ENCODE results near the gene CFAP73.
"Not testable (repeated sequence)": the region's sequence is repeated elsewhere in the genome, so short reads cannot be mapped to it uniquely, and the experiment has no call there.

Gene CFAP73

GRCh38 chr12:113186033-113186365 lies 36.5 kb downstream of the CFAP73 start:
- DNase-seq (ENCODE audit: low read depth in 2 of 3, low spot score in 2 of 3): no peak

DNA sequence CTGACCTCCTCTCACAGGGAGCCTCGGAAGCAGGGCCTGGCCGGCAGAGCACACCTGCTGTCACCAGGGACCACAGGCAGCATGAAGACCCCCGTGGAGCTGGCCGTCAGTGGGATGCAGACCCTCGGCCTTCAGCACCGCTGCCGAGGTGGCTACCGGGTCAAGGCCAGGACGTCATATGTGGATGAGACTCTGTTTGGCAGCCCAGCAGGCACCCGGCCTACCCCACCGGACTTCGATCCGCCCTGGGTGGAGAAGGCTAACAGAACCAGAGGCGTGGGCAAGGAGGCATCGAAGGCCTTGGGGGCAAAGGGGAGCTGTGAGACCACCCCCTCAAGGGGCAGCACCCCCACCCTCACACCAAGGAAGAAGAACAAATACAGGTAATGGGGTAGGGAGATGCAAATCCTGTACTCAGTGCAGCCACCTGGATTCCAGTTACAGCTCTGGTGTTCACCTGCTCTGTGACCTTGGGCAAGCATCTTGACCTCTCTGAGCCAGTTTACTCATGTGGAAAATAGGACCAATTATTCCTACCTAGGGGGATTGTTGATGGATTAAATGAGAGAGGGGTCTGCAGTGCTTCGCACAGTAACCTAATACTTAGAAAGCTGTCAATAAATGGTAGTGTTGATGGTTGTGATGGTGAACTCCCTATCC lies 37.3 kb downstream of the CFAP73 start:
- DNase-seq (ENCODE audit: low read depth in 2 of 3, low spot score in 2 of 3): no peak

GRCh38 chr12:113189361-113189760 lies 39.8 kb downstream of the CFAP73 start:
- DNase-seq (ENCODE audit: low read depth in 2 of 3, low spot score in 2 of 3): no peak

GRCh38 chr12:113190761-113191160 lies 41.2 kb downstream of the CFAP73 start:
- no peak for DNase-seq (ENCODE audit: low read depth in 2 of 3, low spot score in 2 of 3)

DNA sequence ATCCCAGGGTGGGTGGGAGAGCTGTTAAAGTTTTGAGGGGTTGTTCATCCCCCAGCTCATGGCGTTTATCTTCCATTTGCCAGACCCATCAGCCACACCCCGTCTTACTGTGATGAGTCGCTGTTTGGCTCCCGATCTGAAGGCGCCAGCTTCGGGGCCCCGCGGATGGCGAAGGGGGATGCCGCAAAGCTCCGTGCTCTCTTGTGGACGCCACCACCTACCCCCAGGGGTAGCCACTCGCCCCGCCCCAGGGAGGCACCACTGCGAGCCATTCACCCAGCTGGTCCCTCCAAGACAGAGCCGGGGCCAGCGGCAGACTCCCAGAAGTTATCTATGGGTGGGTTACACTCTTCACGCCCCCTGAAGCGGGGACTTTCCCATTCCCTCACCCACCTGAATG lies 41.7 kb downstream of the CFAP73 start:
- DNase-seq (ENCODE audit: low read depth in 2 of 3, low spot score in 2 of 3): no peak

DNA sequence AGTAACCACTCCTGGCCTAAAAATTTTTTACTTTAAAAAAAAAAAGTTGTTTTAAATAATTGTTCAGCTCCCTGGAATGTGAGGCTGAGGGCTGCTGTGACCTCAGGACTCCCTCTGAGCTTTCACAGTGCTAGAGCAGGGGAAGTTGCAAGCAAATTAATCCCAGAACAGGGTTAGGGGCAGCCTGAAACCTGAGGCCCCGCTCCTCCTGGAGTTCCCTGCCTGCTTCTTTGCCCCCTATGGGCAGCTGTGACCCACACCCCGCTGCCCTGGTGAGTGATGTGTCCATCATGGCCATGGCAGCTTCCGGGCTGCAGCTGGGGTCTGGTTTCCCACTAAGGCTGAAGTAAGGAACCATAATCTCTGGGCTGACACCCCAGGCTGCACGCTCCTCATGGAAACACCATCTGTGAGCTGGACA lies 45.5 kb downstream of the CFAP73 start:
- no peak for DNase-seq (ENCODE audit: low read depth in 2 of 3, low spot score in 2 of 3)

- no peak for DNase-seq (ENCODE audit: low read depth in 2 of 3, low spot score in 2 of 3)
Measured at GRCh38 chr12:113195598-113195997, 46.1 kb downstream of the CFAP73 start.

- DNase-seq (ENCODE audit: low read depth in 2 of 3, low spot score in 2 of 3): no peak
Measured at GRCh38 chr12:113196582-113196981, 47.1 kb downstream of the CFAP73 start.

DNA sequence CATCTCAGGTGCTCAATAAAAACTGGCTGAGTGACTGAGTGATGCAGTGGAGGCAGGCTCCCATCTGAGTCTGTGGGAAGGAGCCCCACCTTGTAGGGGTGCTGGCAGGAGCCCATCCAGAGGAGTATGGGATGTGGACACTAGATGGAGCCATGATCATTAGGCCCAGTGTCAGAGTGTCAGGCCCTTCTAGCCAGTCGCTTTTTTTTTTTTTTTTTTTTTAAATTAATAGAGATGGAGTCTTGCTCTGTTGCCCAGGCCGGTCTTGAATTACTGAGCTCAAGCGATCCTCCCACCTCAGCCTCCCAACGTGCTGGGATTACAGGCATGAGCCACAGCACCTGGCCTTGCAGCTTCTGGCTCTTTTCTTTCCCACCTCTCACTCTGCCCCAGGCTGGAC lies 47.5 kb downstream of the CFAP73 start:
- DNase-seq (ENCODE audit: low read depth in 2 of 3, low spot score in 2 of 3): no peak

DNA sequence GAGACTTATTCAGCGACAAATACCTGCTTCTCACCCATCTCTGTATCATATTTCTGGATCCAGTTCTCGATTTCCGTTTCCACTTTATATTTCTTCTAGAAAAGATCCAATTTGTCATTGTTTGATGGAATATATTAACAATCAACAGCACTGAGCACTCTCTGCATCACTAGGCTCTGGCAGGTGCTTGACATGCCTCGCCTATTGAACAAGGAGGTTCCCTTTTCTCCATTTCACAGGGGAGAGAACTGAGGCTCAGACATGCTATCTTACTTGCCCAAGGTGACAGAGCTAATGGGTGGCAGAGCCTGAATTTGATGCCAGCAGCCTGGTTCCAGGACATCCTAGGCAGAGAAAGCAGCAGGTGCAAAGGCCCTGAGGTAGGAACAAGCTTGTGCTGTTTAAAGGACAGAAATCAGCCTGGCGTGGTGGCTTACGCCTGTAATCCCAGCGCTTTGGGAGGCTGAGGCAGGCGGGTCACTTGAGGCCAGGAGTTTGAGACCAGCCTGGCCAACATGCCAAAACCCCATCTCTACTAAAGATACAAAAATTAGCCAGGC lies 48.1 kb downstream of the CFAP73 start:
- DNase-seq (ENCODE audit: low read depth in 2 of 3, low spot score in 2 of 3): no peak

DNA sequence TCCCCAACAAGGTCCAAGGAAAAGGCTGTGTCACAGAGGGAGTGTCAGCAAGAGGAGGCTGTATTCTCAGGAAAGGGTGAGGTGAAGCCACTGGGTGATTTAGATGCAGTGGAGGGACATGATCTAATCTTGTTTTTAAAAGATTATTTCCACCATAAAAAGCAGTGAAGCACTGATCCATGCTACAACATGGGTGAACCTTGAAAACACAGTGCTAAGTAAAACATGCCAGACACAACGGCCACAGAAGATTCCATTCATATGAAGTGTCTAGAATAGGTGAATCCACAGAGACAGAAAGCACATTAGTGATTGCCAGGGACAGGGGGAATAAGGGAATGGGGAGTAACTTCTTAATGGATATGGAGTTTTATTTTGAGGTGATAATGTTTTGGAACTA lies 48.8 kb downstream of the CFAP73 start:
- DNase-seq (ENCODE audit: low read depth in 2 of 3, low spot score in 2 of 3): no peak

GRCh38 chr12:113200021-113200797 lies 50.7 kb downstream of the CFAP73 start:
- no peak for DNase-seq (ENCODE audit: low read depth in 2 of 3, low spot score in 2 of 3)

- no peak for DNase-seq (ENCODE audit: low read depth in 2 of 3, low spot score in 2 of 3)
Measured at GRCh38 chr12:113201187-113202177, 52.0 kb downstream of the CFAP73 start.

DNA sequence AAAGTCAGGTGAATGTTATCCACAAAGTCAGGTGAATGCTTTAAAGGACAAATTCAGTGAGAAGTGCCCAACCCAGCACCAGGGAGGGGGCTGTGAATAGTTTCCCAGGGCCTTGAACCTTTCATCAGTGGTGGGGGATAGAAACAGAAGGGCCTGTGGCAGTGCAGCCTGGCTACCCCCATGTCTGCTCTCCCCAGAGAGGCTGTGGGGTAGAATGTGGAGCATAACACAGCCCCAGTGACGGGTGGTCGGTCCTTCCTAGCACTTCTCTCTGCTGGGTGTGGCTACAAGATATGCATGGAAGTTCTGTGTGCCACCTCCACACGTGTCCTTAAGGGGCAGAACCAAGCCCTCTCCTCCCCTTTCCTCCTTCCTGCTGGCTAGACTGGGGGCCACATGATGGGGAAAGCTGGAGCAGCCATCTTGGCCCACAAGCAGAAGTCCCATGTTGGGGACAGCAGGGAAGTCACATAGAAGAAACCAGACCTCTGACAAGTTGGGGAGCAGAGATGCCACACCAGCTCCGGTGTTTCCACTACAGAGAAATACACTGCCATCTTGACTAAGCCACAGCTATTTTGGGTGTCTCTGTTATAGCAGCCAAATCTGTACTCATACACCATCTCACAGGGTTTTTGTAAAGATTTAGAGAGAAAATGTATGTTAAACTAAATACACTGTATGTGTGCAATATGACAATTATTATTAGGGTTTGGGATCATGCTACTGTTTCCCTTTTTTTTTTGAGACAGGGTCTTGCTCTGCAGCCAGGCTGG lies 53.0 kb downstream of the CFAP73 start:
- DNase-seq (ENCODE audit: low read depth in 2 of 3, low spot score in 2 of 3): no peak

GRCh38 chr12:113203852-113204760 lies 54.6 kb downstream of the CFAP73 start:
- DNase-seq (ENCODE audit: low read depth in 2 of 3, low spot score in 2 of 3): no peak

DNA sequence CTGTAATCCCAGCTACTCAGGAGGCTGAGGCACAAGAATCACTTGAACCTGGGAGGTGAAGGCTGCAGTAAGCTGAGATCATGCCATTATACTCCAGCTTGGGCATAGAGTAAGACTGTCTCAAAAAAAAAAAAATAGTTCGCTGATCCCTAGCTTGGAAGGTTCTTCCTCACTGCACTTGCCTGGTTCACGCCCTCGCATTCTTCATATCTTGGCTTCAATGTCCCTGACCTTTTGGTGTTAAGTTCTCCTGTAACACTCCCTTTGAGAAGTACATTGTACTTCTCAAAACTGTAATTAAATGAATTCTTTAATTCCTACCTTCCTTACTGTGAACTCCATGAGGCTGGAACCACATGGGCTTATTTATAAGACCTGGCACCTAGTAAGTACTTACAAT lies 55.3 kb downstream of the CFAP73 start:
- no peak for DNase-seq (ENCODE audit: low read depth in 2 of 3, low spot score in 2 of 3)

DNA sequence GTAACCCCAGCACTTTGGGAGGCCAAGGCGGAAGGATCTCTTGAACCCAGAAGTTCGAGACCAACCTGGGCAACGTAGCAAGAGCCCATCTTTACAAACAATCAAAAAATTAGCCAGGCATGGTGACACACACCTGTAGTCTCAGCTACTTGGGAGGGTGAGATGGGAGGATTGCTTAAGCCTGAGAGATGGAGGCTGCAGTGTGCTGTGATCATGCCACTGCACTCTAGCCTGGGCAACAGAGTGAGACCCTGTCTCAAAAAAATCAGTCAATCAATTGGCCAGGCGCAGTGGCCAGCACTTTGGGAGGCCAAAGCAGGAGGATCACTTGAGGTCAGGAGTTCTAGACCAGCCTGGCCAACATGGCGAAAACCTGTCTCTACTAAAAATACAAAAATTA lies 57.3 kb downstream of the CFAP73 start:
- DNase-seq (ENCODE audit: low read depth in 2 of 3, low spot score in 2 of 3): not testable (repeated sequence)

DNA sequence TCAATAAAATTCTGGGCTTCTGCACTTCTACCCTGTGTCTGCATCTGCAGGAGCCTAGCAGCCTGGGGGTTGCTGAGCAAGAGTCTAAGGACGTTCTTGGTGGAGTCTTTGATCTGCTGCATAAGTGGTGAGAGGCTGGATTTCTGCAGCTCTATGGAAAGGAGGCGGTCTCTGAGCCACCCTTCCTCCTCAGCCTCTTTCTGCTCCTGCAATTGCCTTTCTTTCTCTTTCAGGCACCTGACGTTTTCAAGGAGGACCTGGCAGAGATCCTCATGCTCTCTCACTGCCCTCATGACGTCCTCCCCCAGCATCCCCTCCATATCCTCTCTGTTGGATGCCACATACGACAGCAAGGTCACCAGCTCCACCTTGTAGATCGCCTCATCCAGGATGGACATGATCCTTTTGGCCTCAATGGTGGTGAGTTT lies 58.1 kb downstream of the CFAP73 start:
- no peak for DNase-seq (ENCODE audit: low read depth in 2 of 3, low spot score in 2 of 3)

Data from activated CD8-positive, alpha-beta memory T cell treated with anti-CD3 and anti-CD28 coated beads for 48 hours (primary cell).